GM18907 (cell line): ENCODE data around the gene AP4S1.
"Not testable (repeated sequence)": the region's sequence is repeated elsewhere in the genome, so short reads cannot be mapped to it uniquely, and the experiment has no call there.

ENCODE experiments used
- ATAC-seq: cut with Tn5 transposase; IDR thresholded peaks from one replicate; pipeline ENCODE4 v1.9.1; 2021; ENCODE audit warnings: mild to moderate bottlenecking, moderate library complexity; ENCODE audit not compliant: unreplicated experiment

The AP4S1 gene

GRCh38 chr14:31025367-31026076, at the start of gene AP4S1:
Gene AP4S1, plus strand, starts transcription at chr14:31025649. Its CDS starts 40,548 bp downstream, at chr14:31066197.
- ATAC-seq: peak; percentile 23

GRCh38 chr14:30977752-30978151, 47.7 kb upstream of the AP4S1 start:
- ATAC-seq: no peak

- not testable (repeated sequence) for ATAC-seq
Observed at GRCh38 chr14:30980106-30980704, 45.2 kb upstream of the AP4S1 start.

- no peak for ATAC-seq
Observed at GRCh38 chr14:30980980-30981379, 44.5 kb upstream of the AP4S1 start.

- ATAC-seq: no peak
Observed at GRCh38 chr14:30982533-30982932, 42.9 kb upstream of the AP4S1 start.

GRCh38 chr14:30983858-30984257, 41.6 kb upstream of the AP4S1 start:
- no peak for ATAC-seq

- ATAC-seq: no peak
Observed at GRCh38 chr14:30985796-30986195, 39.7 kb upstream of the AP4S1 start.

- no peak for ATAC-seq
Observed at GRCh38 chr14:30988509-30988908, 36.9 kb upstream of the AP4S1 start.

- ATAC-seq: no peak
Observed at GRCh38 chr14:30990770-30991169, 34.7 kb upstream of the AP4S1 start.

GRCh38 chr14:30991408-30991807, 34.0 kb upstream of the AP4S1 start:
- no peak for ATAC-seq

- ATAC-seq: no peak
Observed at GRCh38 chr14:30993071-30993470, 32.4 kb upstream of the AP4S1 start.

GRCh38 chr14:30994681-30995620, 30.5 kb upstream of the AP4S1 start:
- ATAC-seq: peak; percentile 77

- no peak for ATAC-seq
Observed at GRCh38 chr14:30995689-30996088, 29.8 kb upstream of the AP4S1 start.

GRCh38 chr14:30996892-30997659, 28.4 kb upstream of the AP4S1 start:
- no peak for ATAC-seq

GRCh38 chr14:30998100-30998706, 27.2 kb upstream of the AP4S1 start:
- ATAC-seq: no peak

GRCh38 chr14:30999038-30999773, 26.2 kb upstream of the AP4S1 start:
- ATAC-seq: no peak

GRCh38 chr14:31000629-31001338, 24.7 kb upstream of the AP4S1 start:
- no peak for ATAC-seq

GRCh38 chr14:31001339-31001658, 24.1 kb upstream of the AP4S1 start:
- no peak for ATAC-seq

- no peak for ATAC-seq
Observed at GRCh38 chr14:31003284-31003683, 22.2 kb upstream of the AP4S1 start.
